Muscle layer of duodenum (tissue), 2 donors: Measurements from ENCODE around the gene LITAFD.
A peak's percentile ranks its signal among the peaks of the same experiment; 100 is the strongest.
"Not testable (repeated sequence)": the region's sequence is repeated elsewhere in the genome, so short reads cannot be mapped to it uniquely, and the experiment has no call there.

Experiments used
- H3K27ac ChIP-seq: one replicate; pipeline ENCODE4 v1.7.0; 2013; ENCODE audit warnings: mild to moderate bottlenecking, low read length
- H3K27me3 ChIP-seq: one replicate; pipeline ENCODE4 v1.7.0; 2013; ENCODE audit warnings: low read depth, mild to moderate bottlenecking, control low read depth, low read length
- H3K36me3 ChIP-seq, 2 donors: one replicate each; pipeline ENCODE4 v1.7.0; 2013; ENCODE audit warnings: low read length in 2 of 2, control low read depth in 1 of 2, mild to moderate bottlenecking in 1 of 2; ENCODE audit not compliant: insufficient read depth in 2 of 2, control insufficient read depth in 1 of 2
- H3K4me1 ChIP-seq, 2 donors: one replicate each; pipeline ENCODE4 v1.7.0; 2013; ENCODE audit warnings: low read length in 2 of 2, mild to moderate bottlenecking in 2 of 2, control low read depth in 1 of 2, moderate library complexity in 1 of 2; ENCODE audit not compliant: insufficient read depth in 2 of 2, control insufficient read depth in 1 of 2
- H3K4me3 ChIP-seq, 2 donors: one replicate each; pipeline ENCODE4 v1.7.0; 2013; ENCODE audit warnings: low read length in 2 of 2, low read depth in 1 of 2, mild to moderate bottlenecking in 1 of 2
- H3K9me3 ChIP-seq, 2 donors: one replicate each; pipeline ENCODE4 v1.7.0; 2013; ENCODE audit warnings: low read length in 2 of 2, control low read depth in 1 of 2, mild to moderate bottlenecking in 1 of 2; ENCODE audit not compliant: control insufficient read depth in 1 of 2
- donor health status: healthy.

LITAFD gene

GRCh38 chr16:8866884-8867215 is 15.3 kb upstream of the LITAFD start:
- no peaks in the 10 kb centered on the region for H3K36me3 ChIP-seq
- no peaks in the 10 kb centered on the region for H3K9me3 ChIP-seq
- H3K27me3 ChIP-seq: no peaks in the 10 kb centered on the region
- H3K4me1 ChIP-seq: peaks cover 9 to 44% of the 10 kb centered on the region in 2 donors
- H3K4me3 ChIP-seq: peak overlapping the region; percentile 87 to 89
- H3K27ac ChIP-seq: no peak overlapping the region

GRCh38 chr16:8867216-8867931 is 14.8 kb upstream of the LITAFD start:
- Histone ChIP-seq H3K4me1 (peaks cover 5 to 44% of the 10 kb centered on the region in 2 donors), H3K27me3 (no peaks in the 10 kb centered on the region), H3K36me3 (no peaks in the 10 kb centered on the region), H3K27ac (peak overlapping the region; percentile 74), H3K9me3 (no peaks in the 10 kb centered on the region), H3K4me3 (peak overlapping the region; percentile 87 to 89)

GRCh38 chr16:8867932-8868415 is 14.2 kb upstream of the LITAFD start:
- H3K27me3 ChIP-seq: no peaks in the 10 kb centered on the region
- H3K27ac ChIP-seq: peak overlapping the region; percentile 74
- H3K4me1 ChIP-seq: peaks cover 0 to 44% of the 10 kb centered on the region in 2 donors
- H3K4me3 ChIP-seq: peak overlapping the region; percentile 87 to 89
- no peaks in the 10 kb centered on the region for H3K9me3 ChIP-seq
- no peaks in the 10 kb centered on the region for H3K36me3 ChIP-seq

- Histone ChIP-seq H3K4me3 (peak within 1 kb of the TSS; percentile 87 to 89), H3K4me1 (peaks cover 0 to 40% of the 10 kb centered on the region in 2 donors), H3K36me3 (no peaks in the 10 kb centered on the region), H3K27ac (peak within 1 kb of the TSS; percentile 85), H3K27me3 (no peaks in the 10 kb centered on the region), H3K9me3 (no peaks in the 10 kb centered on the region)
These were observed 13.5 kb upstream of the LITAFD start, which contains the start of gene CARHSP1 for GRCh38 chr16:8868416-8869211. Gene CARHSP1 (minus strand): TSS chr16:8869006. CDS start chr16:8859328, 9,678 bp downstream.

GRCh38 chr16:8869212-8869987 is 12.8 kb upstream of the LITAFD start:
- H3K4me1 ChIP-seq: peaks cover 0 to 32% of the 10 kb centered on the region in 2 donors
- peak overlapping the region; percentile 63 to 87 for H3K4me3 ChIP-seq
- no peaks in the 10 kb centered on the region for H3K9me3 ChIP-seq
- no peaks in the 10 kb centered on the region for H3K27me3 ChIP-seq
- H3K36me3 ChIP-seq: no peaks in the 10 kb centered on the region
- H3K27ac ChIP-seq: peak overlapping the region; percentile 85

GRCh38 chr16:8869988-8870241 is 12.2 kb upstream of the LITAFD start:
- H3K4me3 ChIP-seq, H3K36me3 ChIP-seq, H3K27ac ChIP-seq, H3K9me3 ChIP-seq, H3K27me3 ChIP-seq: not testable (repeated sequence)
- peaks cover 0 to 27% of the 10 kb centered on the region in 2 donors for H3K4me1 ChIP-seq

GRCh38 chr16:8872071-8872470 is 10.1 kb upstream of the LITAFD start:
- Histone ChIP-seq H3K27ac (no peak overlapping the region), H3K27me3 (no peaks in the 10 kb centered on the region), H3K36me3 (no peaks in the 10 kb centered on the region), H3K4me1 (peaks cover 0 to 15% of the 10 kb centered on the region in 2 donors), H3K4me3 (no peak overlapping the region), H3K9me3 (no peaks in the 10 kb centered on the region)

- Histone ChIP-seq H3K27me3 (no peaks in the 10 kb centered on the region), H3K36me3 (no peaks in the 10 kb centered on the region), H3K4me1 (peaks cover 0 to 6% of the 10 kb centered on the region in 2 donors), H3K27ac (no peak overlapping the region), H3K4me3 (no peak overlapping the region), H3K9me3 (no peaks in the 10 kb centered on the region)
These were observed 8.9 kb upstream of the LITAFD start for GRCh38 chr16:8872967-8873865.

- H3K27ac ChIP-seq, H3K9me3 ChIP-seq, H3K27me3 ChIP-seq, H3K36me3 ChIP-seq, H3K4me1 ChIP-seq, H3K4me3 ChIP-seq: not testable (repeated sequence)
These were observed 8.3 kb upstream of the LITAFD start for GRCh38 chr16:8873866-8874195.

- Histone ChIP-seq H3K9me3 (no peaks in the 10 kb centered on the region), H3K4me1 (peaks cover 0 to 2% of the 10 kb centered on the region in 2 donors), H3K4me3 (no peak overlapping the region), H3K27ac (no peak overlapping the region), H3K36me3 (no peaks in the 10 kb centered on the region), H3K27me3 (no peaks in the 10 kb centered on the region)
These were observed 7.8 kb upstream of the LITAFD start for GRCh38 chr16:8874388-8874787.
